Measurements from ENCODE around the gene SHOC2. TPM values are rescaled to one million over a fixed set of nuclear protein-coding genes. Genes with fewer than 3 reads are reported as not detected.

The SHOC2 gene
- total RNA-seq, 4 donors from 2014 or later = 28.4 to 41.9 (median 36.2) TPM

DNA sequence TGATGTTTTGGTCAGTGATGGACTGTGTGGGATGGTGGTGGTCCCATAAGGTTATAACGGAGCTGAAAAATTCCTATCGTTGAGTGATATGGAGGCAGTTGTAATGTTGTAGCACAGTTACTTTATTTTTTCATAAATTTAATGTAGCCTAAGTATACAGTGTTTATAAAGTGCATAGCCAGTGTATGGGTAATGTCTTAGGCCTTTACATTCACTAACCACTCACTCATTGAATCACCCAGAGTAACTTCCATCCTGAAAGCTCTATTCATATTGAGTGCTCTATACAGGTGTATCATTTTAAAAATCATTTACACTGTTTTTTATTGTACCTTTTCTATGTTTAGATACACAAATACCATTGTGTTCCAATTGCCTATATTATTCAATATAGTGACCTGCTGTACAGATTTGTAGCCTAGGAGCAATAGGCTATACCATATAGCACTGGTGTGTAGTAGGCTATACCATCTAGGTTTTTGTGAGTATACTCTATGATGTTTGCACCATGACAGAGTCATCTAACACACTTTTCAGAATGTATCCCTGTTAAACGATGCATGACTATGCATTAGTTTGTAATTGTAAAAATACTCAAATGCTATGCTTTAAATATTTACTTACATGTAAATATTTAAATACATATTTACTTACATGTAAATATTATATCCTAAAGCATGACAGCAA lies 26.7 kb upstream of the SHOC2 start:
- no peak for DNase-seq (ENCODE audit: low spot score in 2 of 2)

DNA sequence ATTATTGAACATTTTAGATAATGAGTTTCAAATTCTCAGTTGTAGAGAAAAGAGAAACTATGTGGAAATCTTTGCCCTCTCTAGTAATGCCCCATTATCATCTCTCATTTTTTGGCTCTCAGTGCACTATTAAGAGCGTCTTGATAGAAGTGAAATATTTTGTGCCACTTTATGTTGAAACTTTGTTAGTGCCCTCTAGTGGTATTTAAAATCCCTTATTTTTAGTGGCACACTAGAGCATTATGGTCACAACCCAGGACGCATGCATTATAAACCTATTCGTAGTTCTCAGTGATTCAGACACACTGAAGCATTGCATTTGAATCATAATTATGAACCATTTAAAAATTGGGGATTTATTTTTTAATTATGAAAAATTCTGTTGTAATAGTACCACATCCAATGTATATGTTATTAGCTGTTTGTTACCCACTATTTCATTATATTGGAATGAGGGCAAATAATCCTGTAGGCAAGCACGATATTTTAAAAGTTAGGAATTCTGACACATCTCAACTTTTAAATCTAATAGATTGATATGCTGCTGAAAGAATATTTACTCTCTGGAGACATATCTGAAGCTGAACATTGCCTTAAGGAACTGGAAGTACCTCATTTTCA lies 25.7 kb upstream of the SHOC2 start:
- TF ChIP-seq, protein P1, sequence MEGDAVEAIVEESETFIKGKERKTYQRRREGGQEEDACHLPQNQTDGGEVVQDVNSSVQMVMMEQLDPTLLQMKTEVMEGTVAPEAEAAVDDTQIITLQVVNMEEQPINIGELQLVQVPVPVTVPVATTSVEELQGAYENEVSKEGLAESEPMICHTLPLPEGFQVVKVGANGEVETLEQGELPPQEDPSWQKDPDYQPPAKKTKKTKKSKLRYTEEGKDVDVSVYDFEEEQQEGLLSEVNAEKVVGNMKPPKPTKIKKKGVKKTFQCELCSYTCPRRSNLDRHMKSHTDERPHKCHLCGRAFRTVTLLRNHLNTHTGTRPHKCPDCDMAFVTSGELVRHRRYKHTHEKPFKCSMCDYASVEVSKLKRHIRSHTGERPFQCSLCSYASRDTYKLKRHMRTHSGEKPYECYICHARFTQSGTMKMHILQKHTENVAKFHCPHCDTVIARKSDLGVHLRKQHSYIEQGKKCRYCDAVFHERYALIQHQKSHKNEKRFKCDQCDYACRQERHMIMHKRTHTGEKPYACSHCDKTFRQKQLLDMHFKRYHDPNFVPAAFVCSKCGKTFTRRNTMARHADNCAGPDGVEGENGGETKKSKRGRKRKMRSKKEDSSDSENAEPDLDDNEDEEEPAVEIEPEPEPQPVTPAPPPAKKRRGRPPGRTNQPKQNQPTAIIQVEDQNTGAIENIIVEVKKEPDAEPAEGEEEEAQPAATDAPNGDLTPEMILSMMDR (IDR thresholded peaks at IDR 0.05) = peak in 1 of 3 donors; percentile 47
- no peak for TF ChIP-seq POLR2A (IDR thresholded peaks at IDR 0.05)
- no peak for DNase-seq (ENCODE audit: low spot score in 2 of 2)
- H3K4me3 ChIP-seq (ENCODE audit: low read depth, poor library complexity, severe bottlenecking) = no peak overlapping the region
- WGBS, 2 donors = 22 to 27% methylated on average over 4 of the region's 4 CpGs
- intact Hi-C loops (cut with DNase I; ENCODE audit: low total_unique reads) = loop anchor here (5.0 kb wide), 1 partner anchor 146 kb away; no protein-coding TSS in a partner anchor

More for the DNA sequence above, 26.7 kb upstream of the SHOC2 start:
- WGBS, 2 donors = 78 to 95% methylated on average over 3 of the region's 3 CpGs
- TF ChIP-seq POLR2A (IDR thresholded peaks at IDR 0.05) = no peak
- TF ChIP-seq, protein P1 (IDR thresholded peaks at IDR 0.05) = no peak
- intact Hi-C loops (cut with DNase I; ENCODE audit: low total_unique reads) = loop anchor here (5.0 kb wide), 1 partner anchor 145 kb away; no protein-coding TSS in a partner anchor
- H3K4me3 ChIP-seq (ENCODE audit: low read depth, poor library complexity, severe bottlenecking) = no peak overlapping the region

DNA sequence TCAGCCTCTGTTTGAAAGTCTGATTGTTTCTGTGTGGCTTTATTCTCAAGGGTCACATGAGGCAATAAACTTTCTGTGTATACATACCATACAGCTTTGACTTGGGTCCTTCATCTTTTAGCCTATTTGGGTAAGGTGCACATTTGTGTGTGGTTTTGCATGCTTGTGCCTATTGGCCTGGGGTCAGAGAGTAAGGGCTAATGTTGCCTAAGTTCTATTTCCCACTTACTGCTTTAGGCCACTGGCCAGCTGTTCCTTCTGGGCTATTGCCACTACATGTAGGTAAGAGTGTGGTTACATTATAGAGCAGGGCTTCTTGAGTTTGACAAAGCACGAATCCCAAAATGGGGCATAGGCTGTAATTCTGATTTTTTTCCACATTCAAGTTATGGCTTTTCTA lies 22.2 kb upstream of the SHOC2 start:
- intact Hi-C loops (cut with DNase I; ENCODE audit: low total_unique reads) = no loop called here
- no peak overlapping the region for H3K4me3 ChIP-seq (ENCODE audit: low read depth, poor library complexity, severe bottlenecking)
- TF ChIP-seq, protein P1 (IDR thresholded peaks at IDR 0.05) = no peak
- no peak for TF ChIP-seq POLR2A (IDR thresholded peaks at IDR 0.05)
- WGBS, 2 donors = 83 to 94% methylated on average over 1 of the region's 1 CpG
- no peak for DNase-seq (ENCODE audit: low spot score in 2 of 2)

DNA sequence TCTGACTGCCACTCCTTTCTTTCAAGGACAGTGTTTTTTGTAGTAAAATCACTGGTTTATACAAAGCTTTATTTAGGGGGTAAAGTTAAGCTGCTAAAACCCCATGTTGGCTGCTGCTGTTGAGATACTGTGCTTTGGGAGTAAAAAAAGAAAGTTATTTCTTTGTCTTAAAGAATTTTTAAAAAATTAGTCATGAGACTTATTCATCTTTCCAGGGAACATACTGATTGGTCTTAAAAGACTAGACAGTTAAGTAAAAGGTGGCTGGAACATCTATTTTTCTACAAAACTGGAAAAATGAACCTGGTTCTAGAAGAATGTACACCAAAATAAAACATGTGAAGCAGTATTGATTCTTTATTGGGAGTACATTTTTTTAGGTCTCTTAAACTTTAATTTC lies 21.0 kb upstream of the SHOC2 start:
- intact Hi-C loops (cut with DNase I; ENCODE audit: low total_unique reads) = no loop called here
- H3K4me3 ChIP-seq (ENCODE audit: low read depth, poor library complexity, severe bottlenecking) = no peak overlapping the region
- DNase-seq (ENCODE audit: low spot score in 2 of 2) = no peak
- no peak for TF ChIP-seq POLR2A (IDR thresholded peaks at IDR 0.05)
- TF ChIP-seq, protein P1 (IDR thresholded peaks at IDR 0.05) = no peak

DNA sequence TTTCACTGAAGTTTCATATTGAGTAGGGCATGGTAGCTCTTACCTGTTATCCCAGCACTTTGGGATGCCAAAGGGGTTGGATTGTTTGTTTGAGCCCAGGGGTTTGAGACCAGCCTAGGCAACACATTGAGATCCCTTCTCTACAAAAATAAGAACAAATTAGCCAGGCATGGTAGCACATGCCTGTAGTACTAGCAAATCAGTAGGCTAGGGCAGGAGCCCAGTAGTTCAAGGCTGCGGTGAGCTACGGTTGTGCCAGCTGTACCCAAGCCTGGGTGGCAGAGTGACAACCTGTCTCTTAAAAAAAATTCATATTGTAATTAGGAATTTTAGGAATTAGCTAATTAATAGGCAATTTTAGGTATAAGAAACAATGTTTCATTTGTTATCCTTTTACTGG lies 18.4 kb upstream of the SHOC2 start:
- H3K4me3 ChIP-seq (ENCODE audit: low read depth, poor library complexity, severe bottlenecking) = no peak overlapping the region
- 80 to 91% methylated on average over 2 of the region's 2 CpGs for WGBS, 2 donors
- intact Hi-C loops (cut with DNase I; ENCODE audit: low total_unique reads) = no loop called here
- TF ChIP-seq POLR2A (IDR thresholded peaks at IDR 0.05) = no peak
- TF ChIP-seq, protein P1 (IDR thresholded peaks at IDR 0.05) = no peak
- DNase-seq (ENCODE audit: low spot score in 2 of 2) = no peak
